Trophoblast cell (in vitro differentiated cells and primary cell): ENCODE data around the gene YBX1.

ENCODE experiments used
- DNase-seq, 2 donors: peaks; one replicate each; pipeline ENCODE4 v3.0.0-alpha.2; 2016
- H2AFZ ChIP-seq: 2 replicates; pipeline ENCODE4 v1.6.1; 2013; ENCODE audit warnings: low read length, moderate library complexity, mild to moderate bottlenecking; ENCODE audit not compliant: insufficient read depth, poor library complexity
- H2AK5ac ChIP-seq: 2 replicates; pipeline ENCODE4 v1.6.1; 2013; ENCODE audit warnings: mild to moderate bottlenecking, low read length
- H2BK120ac ChIP-seq: 2 replicates; pipeline ENCODE4 v1.6.1; 2013; ENCODE audit warnings: low read length, mild to moderate bottlenecking, moderate library complexity; ENCODE audit not compliant: insufficient read depth, poor library complexity
- H2BK12ac ChIP-seq: 2 replicates; pipeline ENCODE4 v1.6.1; 2013; ENCODE audit warnings: mild to moderate bottlenecking, low read length, moderate library complexity
- H2BK5ac ChIP-seq: 2 replicates; pipeline ENCODE4 v1.6.1; 2013; ENCODE audit warnings: low read length, low read depth, moderate library complexity, mild to moderate bottlenecking; ENCODE audit not compliant: poor library complexity
- H3K14ac ChIP-seq: 2 replicates; pipeline ENCODE4 v1.6.1; 2013; ENCODE audit warnings: mild to moderate bottlenecking, low read length
- H3K18ac ChIP-seq: 2 replicates; pipeline ENCODE4 v1.6.1; 2013; ENCODE audit warnings: mild to moderate bottlenecking, low read length
- H3K23ac ChIP-seq: 2 replicates; pipeline ENCODE4 v1.6.1; 2013; ENCODE audit warnings: low read length
- H3K27ac ChIP-seq: 2 replicates; pipeline ENCODE4 v1.5.1; 2013; ENCODE audit warnings: low read depth, mild to moderate bottlenecking, inconsistent platforms, low read length, moderate library complexity
- H3K27me3 ChIP-seq: 2 replicates; pipeline ENCODE4 v1.6.1; 2013; ENCODE audit warnings: inconsistent platforms, mild to moderate bottlenecking, low read length, moderate library complexity; ENCODE audit not compliant: insufficient read depth
- H3K36me3 ChIP-seq, 2 experiments: 1 replicate in 1 of 2; 2 replicates in 1 of 2; pipeline ENCODE4 v1.6.1; 2013; ENCODE audit warnings: low read length in 2 of 2, mild to moderate bottlenecking in 2 of 2, moderate library complexity in 1 of 2; ENCODE audit not compliant: insufficient read depth in 2 of 2, control insufficient read depth in 1 of 2
- H3K4ac ChIP-seq: 2 replicates; pipeline ENCODE4 v1.6.1; 2013; ENCODE audit warnings: low read depth, mild to moderate bottlenecking, low read length, moderate library complexity
- H3K4me1 ChIP-seq, 2 experiments: 1 replicate in 1 of 2; 2 replicates in 1 of 2; pipeline ENCODE4 v1.6.1; 2013; ENCODE audit warnings: low read length in 2 of 2, mild to moderate bottlenecking in 2 of 2, moderate library complexity in 1 of 2; ENCODE audit not compliant: insufficient read depth in 2 of 2, control insufficient read depth in 1 of 2
- H3K4me2 ChIP-seq: 2 replicates; pipeline ENCODE4 v1.6.1; 2013; ENCODE audit warnings: inconsistent platforms, mild to moderate bottlenecking, low read length, moderate library complexity
- H3K4me3 ChIP-seq: 2 replicates; pipeline ENCODE4 v1.5.1; 2013; ENCODE audit warnings: mild to moderate bottlenecking, low read depth, low read length, inconsistent platforms
- H3K79me1 ChIP-seq: one replicate; pipeline ENCODE4 v1.6.1; 2013; ENCODE audit warnings: low read length
- H3K79me2 ChIP-seq: 2 replicates; pipeline ENCODE4 v1.6.1; 2013; ENCODE audit warnings: low read length, mild to moderate bottlenecking; ENCODE audit not compliant: control insufficient read depth, insufficient read depth, poor library complexity
- H3K9ac ChIP-seq: 2 replicates; pipeline ENCODE4 v1.6.1; 2013; ENCODE audit warnings: mild to moderate bottlenecking, low read length
- H3K9me3 ChIP-seq: 2 replicates; pipeline ENCODE4 v1.6.1; 2013; ENCODE audit warnings: low read depth, mild to moderate bottlenecking, control low read depth, inconsistent platforms, low read length; ENCODE audit not compliant: insufficient read depth
- H4K12ac ChIP-seq: 2 replicates; pipeline ENCODE4 v1.6.1; 2013; ENCODE audit warnings: low read depth, mild to moderate bottlenecking, low read length, moderate library complexity
- H4K8ac ChIP-seq: 2 replicates; pipeline ENCODE4 v1.6.1; 2013; ENCODE audit warnings: low read depth, mild to moderate bottlenecking, low read length, moderate library complexity
- H4K91ac ChIP-seq: one replicate; pipeline ENCODE4 v1.6.1; 2013; ENCODE audit warnings: low read depth, mild to moderate bottlenecking, low read length, moderate library complexity
- WGBS: extraction: QIAGEN DNeasy Blood & Tissue Kit; methylation state at CpG from one replicate; pipeline ENCODE4 v1.1.7; 2013; ENCODE audit warnings: missing lambda C conversion rate; ENCODE audit not compliant: insufficient read length, insufficient coverage; ENCODE audit errors: extremely low coverage; 5-methylcytosine and 5-hydroxymethylcytosine counted together

Gene YBX1

GRCh38 chr1:42736571-42737200 is 54.5 kb downstream of the YBX1 start:
- H3K27ac ChIP-seq, result no peak overlapping the region
- no peak overlapping the region for H3K23ac ChIP-seq
- no peak overlapping the region for H3K4me3 ChIP-seq
- H3K4ac ChIP-seq, result no peak overlapping the region
- H2BK12ac ChIP-seq, result no peak overlapping the region
- no peak for DNase-seq
- no peak overlapping the region for H3K9ac ChIP-seq
- H3K79me1 ChIP-seq, result no peaks in the 10 kb centered on the region
- H3K27me3 ChIP-seq, result no peaks in the 10 kb centered on the region
- H3K4me1 ChIP-seq, result peaks cover 11 to 20% of the 10 kb centered on the region in 2 experiments
- H4K12ac ChIP-seq, result peak overlapping the region; percentile 18
- H2BK5ac ChIP-seq, result no peak overlapping the region
- peak overlapping the region; percentile 17 for H3K18ac ChIP-seq
- H3K36me3 ChIP-seq, result no peaks in the 10 kb centered on the region
- H3K14ac ChIP-seq, result no peak overlapping the region
- peak overlapping the region; percentile 2 for H2BK120ac ChIP-seq
- H4K91ac ChIP-seq, result peak overlapping the region; percentile 16
- no peaks in the 10 kb centered on the region for H3K79me2 ChIP-seq
- H2AFZ ChIP-seq, result no peak overlapping the region
- H4K8ac ChIP-seq, result peak overlapping the region; percentile 33
- WGBS, result no CpG with 5 or more reads among the region's 8 CpGs
- H2AK5ac ChIP-seq, result peak overlapping the region; percentile 2
- no peak overlapping the region for H3K4me2 ChIP-seq
- peaks cover 6% of the 10 kb centered on the region for H3K9me3 ChIP-seq

GRCh38 chr1:42737257-42737656 is 55.0 kb downstream of the YBX1 start:
- Histone ChIP-seq H3K4me1 (peaks cover 11 to 20% of the 10 kb centered on the region in 2 experiments), H3K79me1 (no peaks in the 10 kb centered on the region), H3K18ac (no peak overlapping the region), H3K9me3 (peaks cover 6% of the 10 kb centered on the region), H3K4me3 (no peak overlapping the region), H4K91ac (no peak overlapping the region), H3K27ac (no peak overlapping the region), H4K12ac (no peak overlapping the region), H3K36me3 (no peaks in the 10 kb centered on the region), H2AFZ (no peak overlapping the region), H3K23ac (no peak overlapping the region), H3K4ac (no peak overlapping the region), H3K14ac (no peak overlapping the region), H2BK5ac (no peak overlapping the region), H2BK12ac (no peak overlapping the region), H2AK5ac (no peak overlapping the region), H2BK120ac (no peak overlapping the region), H4K8ac (no peak overlapping the region), H3K9ac (no peak overlapping the region), H3K79me2 (no peaks in the 10 kb centered on the region), H3K27me3 (no peaks in the 10 kb centered on the region), H3K4me2 (no peak overlapping the region)
- peak; percentile 35 to 52 for DNase-seq
- no CpG with 5 or more reads among the region's 5 CpGs for WGBS

GRCh38 chr1:42737986-42738677 is 55.9 kb downstream of the YBX1 start:
- H3K23ac ChIP-seq, result no peak overlapping the region
- H3K4me3 ChIP-seq, result peak overlapping the region; percentile 31
- H3K79me2 ChIP-seq, result no peaks in the 10 kb centered on the region
- H3K4ac ChIP-seq, result no peak overlapping the region
- no peak overlapping the region for H2BK12ac ChIP-seq
- H4K91ac ChIP-seq, result no peak overlapping the region
- H3K79me1 ChIP-seq, result no peaks in the 10 kb centered on the region
- no peak overlapping the region for H2AK5ac ChIP-seq
- no peaks in the 10 kb centered on the region for H3K27me3 ChIP-seq
- no peak overlapping the region for H2AFZ ChIP-seq
- peaks cover 6% of the 10 kb centered on the region for H3K9me3 ChIP-seq
- H4K12ac ChIP-seq, result no peak overlapping the region
- H3K18ac ChIP-seq, result no peak overlapping the region
- H2BK120ac ChIP-seq, result no peak overlapping the region
- no peak overlapping the region for H3K4me2 ChIP-seq
- no peaks in the 10 kb centered on the region for H3K36me3 ChIP-seq
- no peak overlapping the region for H4K8ac ChIP-seq
- H3K9ac ChIP-seq, result no peak overlapping the region
- H3K27ac ChIP-seq, result no peak overlapping the region
- no CpG with 5 or more reads among the region's 21 CpGs for WGBS
- H2BK5ac ChIP-seq, result no peak overlapping the region
- DNase-seq, result no peak
- H3K14ac ChIP-seq, result no peak overlapping the region
- H3K4me1 ChIP-seq, result peaks cover 11 to 23% of the 10 kb centered on the region in 2 experiments

- H3K4me2 ChIP-seq, result no peak overlapping the region
- no peak overlapping the region for H3K18ac ChIP-seq
- no peak overlapping the region for H3K23ac ChIP-seq
- no peak for DNase-seq
- no peak overlapping the region for H3K27ac ChIP-seq
- H4K91ac ChIP-seq, result no peak overlapping the region
- peaks cover 6% of the 10 kb centered on the region for H3K9me3 ChIP-seq
- H2BK5ac ChIP-seq, result no peak overlapping the region
- H2AK5ac ChIP-seq, result no peak overlapping the region
- H3K36me3 ChIP-seq, result no peaks in the 10 kb centered on the region
- H4K12ac ChIP-seq, result no peak overlapping the region
- no peak overlapping the region for H3K4me3 ChIP-seq
- no peaks in the 10 kb centered on the region for H3K79me2 ChIP-seq
- no peak overlapping the region for H2BK12ac ChIP-seq
- no peak overlapping the region for H2BK120ac ChIP-seq
- H3K9ac ChIP-seq, result no peak overlapping the region
- no peak overlapping the region for H2AFZ ChIP-seq
- no peaks in the 10 kb centered on the region for H3K27me3 ChIP-seq
- no CpG with 5 or more reads among the region's 8 CpGs for whole genome bisulfite sequencing
- peaks cover 14 to 25% of the 10 kb centered on the region in 2 experiments for H3K4me1 ChIP-seq
- H4K8ac ChIP-seq, result no peak overlapping the region
- H3K14ac ChIP-seq, result no peak overlapping the region
- no peak overlapping the region for H3K4ac ChIP-seq
- H3K79me1 ChIP-seq, result no peaks in the 10 kb centered on the region
These were observed 56.5 kb downstream of the YBX1 start for GRCh38 chr1:42738678-42739226.
